ENCODE measurements around the gene CD74. TPM values are rescaled to one million over a fixed set of nuclear protein-coding genes. Genes with fewer than 3 reads are reported as not detected.

Gene CD74
- total RNA-seq, 6 donors from 2014 or later = 957 to 4,783 (median 3,180) TPM

DNA sequence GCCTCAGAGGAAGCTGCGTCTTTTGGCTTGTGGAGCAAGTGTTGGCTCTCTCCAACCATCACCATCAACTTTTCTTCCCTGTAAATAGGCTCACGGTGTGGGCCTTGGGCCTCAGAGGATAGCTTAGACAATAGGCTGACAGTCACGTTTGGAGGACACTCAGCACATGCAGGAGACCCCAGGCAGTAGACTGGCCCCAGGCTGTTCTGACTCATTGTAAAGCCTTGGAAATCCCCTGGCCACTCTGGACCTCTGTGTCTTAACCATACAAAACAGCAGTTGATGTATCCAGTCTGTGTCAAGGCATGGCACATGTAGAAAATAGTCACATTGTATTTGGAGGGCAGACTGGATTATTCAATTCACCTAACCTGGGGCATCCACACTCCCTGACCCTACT, 18.6 kb downstream of the CD74 start:
- Histone ChIP-seq H3K36me3 (peaks cover 25 to 98% (median 87%) of the 10 kb centered on the region in 4 donors), H3K4me3 (no peak overlapping the region), H3K9me3 (no peaks in the 10 kb centered on the region), H3K4me1 (no peaks in the 10 kb centered on the region), H3K27ac (no peak overlapping the region), H3K27me3 (no peaks in the 10 kb centered on the region)
- DNase-seq = no peak
- no peak for ATAC-seq (ENCODE audit: low FRiP score in 2 of 2)
- 79 to 90% methylated on average over 3 of the region's 3 CpGs for WGBS, 2 donors
- TF ChIP-seq POLR2AphosphoS5 (IDR thresholded peaks at IDR 0.05) (no peak), EP300 (IDR thresholded peaks at IDR 0.05) (no peak), POLR2A (IDR thresholded peaks at IDR 0.05) (no peak)

DNA sequence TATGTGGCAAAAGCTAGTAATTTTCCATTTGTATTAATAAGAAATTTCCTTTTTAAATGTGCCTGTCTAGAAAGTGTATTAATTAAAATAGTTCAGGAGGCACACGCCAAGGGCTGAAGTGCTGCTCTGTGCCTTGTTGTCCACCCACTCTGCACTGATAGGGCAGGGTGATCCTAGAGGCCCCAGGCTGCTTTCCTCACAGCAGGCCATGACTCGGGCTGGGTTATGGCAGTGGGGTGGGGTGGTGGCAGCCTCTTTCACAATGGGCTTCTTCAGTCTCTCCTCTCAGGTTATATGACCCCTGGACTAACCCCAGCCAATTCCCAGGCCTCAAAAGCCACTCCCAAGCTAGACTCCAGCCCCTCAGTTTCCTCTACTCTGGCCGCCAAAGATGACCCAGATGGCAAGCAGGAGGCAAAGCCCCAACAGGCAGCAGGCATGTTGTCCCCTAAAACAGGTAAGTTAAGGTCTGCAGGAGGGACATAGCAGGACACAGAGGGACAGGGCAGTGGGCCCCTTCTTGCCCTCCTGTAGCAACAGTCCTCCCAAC, 19.5 kb downstream of the CD74 start:
- peaks cover 29 to 98% (median 85%) of the 10 kb centered on the region in 4 donors for H3K36me3 ChIP-seq
- DNase-seq = no peak
- WGBS, 2 donors = 79 to 94% methylated on average over 2 to 3 of the region's 3 CpGs
- no peak overlapping the region for H3K27ac ChIP-seq
- no peaks in the 10 kb centered on the region for H3K27me3 ChIP-seq
- H3K4me3 ChIP-seq = no peak overlapping the region
- TF ChIP-seq POLR2A (IDR thresholded peaks at IDR 0.05) (no peak), POLR2AphosphoS5 (IDR thresholded peaks at IDR 0.05) (no peak), EP300 (IDR thresholded peaks at IDR 0.05) (no peak)
- TF ChIP-seq, protein P1, sequence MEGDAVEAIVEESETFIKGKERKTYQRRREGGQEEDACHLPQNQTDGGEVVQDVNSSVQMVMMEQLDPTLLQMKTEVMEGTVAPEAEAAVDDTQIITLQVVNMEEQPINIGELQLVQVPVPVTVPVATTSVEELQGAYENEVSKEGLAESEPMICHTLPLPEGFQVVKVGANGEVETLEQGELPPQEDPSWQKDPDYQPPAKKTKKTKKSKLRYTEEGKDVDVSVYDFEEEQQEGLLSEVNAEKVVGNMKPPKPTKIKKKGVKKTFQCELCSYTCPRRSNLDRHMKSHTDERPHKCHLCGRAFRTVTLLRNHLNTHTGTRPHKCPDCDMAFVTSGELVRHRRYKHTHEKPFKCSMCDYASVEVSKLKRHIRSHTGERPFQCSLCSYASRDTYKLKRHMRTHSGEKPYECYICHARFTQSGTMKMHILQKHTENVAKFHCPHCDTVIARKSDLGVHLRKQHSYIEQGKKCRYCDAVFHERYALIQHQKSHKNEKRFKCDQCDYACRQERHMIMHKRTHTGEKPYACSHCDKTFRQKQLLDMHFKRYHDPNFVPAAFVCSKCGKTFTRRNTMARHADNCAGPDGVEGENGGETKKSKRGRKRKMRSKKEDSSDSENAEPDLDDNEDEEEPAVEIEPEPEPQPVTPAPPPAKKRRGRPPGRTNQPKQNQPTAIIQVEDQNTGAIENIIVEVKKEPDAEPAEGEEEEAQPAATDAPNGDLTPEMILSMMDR (IDR thresholded peaks at IDR 0.05) = no peak
- ATAC-seq (ENCODE audit: low FRiP score in 2 of 2) = no peak
- H3K9me3 ChIP-seq = no peaks in the 10 kb centered on the region
- H3K4me1 ChIP-seq = no peaks in the 10 kb centered on the region

GRCh38 chr5:150392680-150393079, 20.0 kb downstream of the CD74 start:
- Histone ChIP-seq H3K27ac (no peak overlapping the region), H3K4me3 (no peak overlapping the region), H3K9me3 (no peaks in the 10 kb centered on the region), H3K4me1 (no peaks in the 10 kb centered on the region), H3K27me3 (no peaks in the 10 kb centered on the region), H3K36me3 (peaks cover 34 to 98% (median 85%) of the 10 kb centered on the region in 4 donors)
- ATAC-seq (ENCODE audit: low FRiP score in 2 of 2) (no peak), DNase-seq (no peak)
- TF ChIP-seq POLR2A (IDR thresholded peaks at IDR 0.05) (no peak), POLR2AphosphoS5 (IDR thresholded peaks at IDR 0.05) (no peak), EP300 (IDR thresholded peaks at IDR 0.05) (no peak)
- TF ChIP-seq, protein P1 (IDR thresholded peaks at IDR 0.05) = no peak
- 93 to 94% methylated on average over 7 of the region's 7 CpGs for WGBS, 2 donors

DNA sequence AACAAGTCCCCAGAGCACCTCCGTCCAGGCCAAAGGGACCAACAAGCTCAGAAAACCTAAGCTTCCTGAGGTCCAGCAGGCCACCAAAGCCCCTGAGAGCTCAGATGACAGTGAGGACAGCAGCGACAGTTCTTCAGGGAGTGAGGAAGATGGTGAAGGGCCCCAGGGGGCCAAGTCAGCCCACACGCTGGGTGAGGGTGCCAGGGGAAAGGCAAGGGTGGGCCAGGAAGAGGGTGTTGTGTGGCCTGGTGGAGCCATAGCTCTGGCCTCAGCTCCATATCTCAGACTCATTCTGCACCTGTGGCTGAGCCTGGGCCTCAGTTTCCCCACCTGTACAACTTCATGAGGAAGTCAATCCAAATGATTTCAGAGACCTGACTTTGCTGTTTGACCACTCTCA, 20.7 kb downstream of the CD74 start:
- Histone ChIP-seq H3K4me1 (no peaks in the 10 kb centered on the region), H3K36me3 (peaks cover 37 to 97% (median 85%) of the 10 kb centered on the region in 4 donors), H3K4me3 (no peak overlapping the region), H3K27me3 (no peaks in the 10 kb centered on the region), H3K9me3 (no peaks in the 10 kb centered on the region), H3K27ac (no peak overlapping the region)
- 91 to 94% methylated on average over 3 of the region's 3 CpGs for WGBS, 2 donors
- no peak for DNase-seq
- no peak for TF ChIP-seq POLR2AphosphoS5 (IDR thresholded peaks at IDR 0.05)
- no peak for TF ChIP-seq EP300 (IDR thresholded peaks at IDR 0.05)
- TF ChIP-seq, protein P1 (IDR thresholded peaks at IDR 0.05) = no peak
- TF ChIP-seq POLR2A (IDR thresholded peaks at IDR 0.05) = no peak
- ATAC-seq (ENCODE audit: low FRiP score in 2 of 2) = no peak

GRCh38 chr5:150391064-150391834, 21.5 kb downstream of the CD74 start:
- Histone ChIP-seq H3K36me3 (peaks cover 35 to 98% (median 83%) of the 10 kb centered on the region in 4 donors), H3K9me3 (no peaks in the 10 kb centered on the region), H3K27ac (no peak overlapping the region), H3K4me3 (no peak overlapping the region), H3K27me3 (no peaks in the 10 kb centered on the region), H3K4me1 (no peaks in the 10 kb centered on the region)
- ATAC-seq (ENCODE audit: low FRiP score in 2 of 2) = no peak
- no peak for DNase-seq
- TF ChIP-seq POLR2AphosphoS5 (IDR thresholded peaks at IDR 0.05) (no peak), EP300 (IDR thresholded peaks at IDR 0.05) (no peak)
- TF ChIP-seq, protein P1 (IDR thresholded peaks at IDR 0.05) = no peak
- 89 to 98% methylated on average over 11 to 13 of the region's 13 CpGs for WGBS, 2 donors
